WTC11 (cell line): ENCODE data around the gene PNPO.

Experiments used
- NFE2L1 ChIP-seq: sonication (generic); formaldehyde crosslinking; IDR thresholded peaks from 2 replicates; pipeline ENCODE4 v1.8.1; 2023; ENCODE audit warnings: missing genetic modification reagents
- NFYB ChIP-seq: sonication (generic); formaldehyde crosslinking; conservative IDR thresholded peaks from 2 replicates; pipeline ENCODE4 v1.8.0; 2022; ENCODE audit warnings: low read depth, missing genetic modification reagents
- TF ChIP-seq, protein P1 (sequence below): sonication (generic); formaldehyde crosslinking; IDR thresholded peaks from 2 replicates; pipeline ENCODE4 v1.8.0; 2022; ENCODE audit warnings: mild to moderate bottlenecking, missing genetic modification reagents
- TF ChIP-seq, protein P2 (sequence below): sonication (generic); formaldehyde crosslinking; IDR thresholded peaks from 2 replicates; pipeline ENCODE4 v1.8.1; 2022; ENCODE audit warnings: low read depth, mild to moderate bottlenecking, moderate library complexity, missing genetic modification reagents, borderline replicate concordance
- TF ChIP-seq, protein P3 (sequence below): fragments of 200-600 bp; IDR thresholded peaks from 2 replicates; pipeline ENCODE4 v1.8.0; 2022; ENCODE audit warnings: antibody characterized with exemption
- TF ChIP-seq, protein P4 (sequence below): sonication (generic); formaldehyde crosslinking; IDR thresholded peaks from 2 replicates; pipeline ENCODE4 v1.8.0; 2022; ENCODE audit warnings: mild to moderate bottlenecking, missing genetic modification reagents
- TF ChIP-seq, protein P5 (sequence below): sonication (generic); formaldehyde crosslinking; IDR thresholded peaks from 2 replicates; pipeline ENCODE4 v1.8.0; 2022; ENCODE audit warnings: missing genetic modification reagents

DNA sequence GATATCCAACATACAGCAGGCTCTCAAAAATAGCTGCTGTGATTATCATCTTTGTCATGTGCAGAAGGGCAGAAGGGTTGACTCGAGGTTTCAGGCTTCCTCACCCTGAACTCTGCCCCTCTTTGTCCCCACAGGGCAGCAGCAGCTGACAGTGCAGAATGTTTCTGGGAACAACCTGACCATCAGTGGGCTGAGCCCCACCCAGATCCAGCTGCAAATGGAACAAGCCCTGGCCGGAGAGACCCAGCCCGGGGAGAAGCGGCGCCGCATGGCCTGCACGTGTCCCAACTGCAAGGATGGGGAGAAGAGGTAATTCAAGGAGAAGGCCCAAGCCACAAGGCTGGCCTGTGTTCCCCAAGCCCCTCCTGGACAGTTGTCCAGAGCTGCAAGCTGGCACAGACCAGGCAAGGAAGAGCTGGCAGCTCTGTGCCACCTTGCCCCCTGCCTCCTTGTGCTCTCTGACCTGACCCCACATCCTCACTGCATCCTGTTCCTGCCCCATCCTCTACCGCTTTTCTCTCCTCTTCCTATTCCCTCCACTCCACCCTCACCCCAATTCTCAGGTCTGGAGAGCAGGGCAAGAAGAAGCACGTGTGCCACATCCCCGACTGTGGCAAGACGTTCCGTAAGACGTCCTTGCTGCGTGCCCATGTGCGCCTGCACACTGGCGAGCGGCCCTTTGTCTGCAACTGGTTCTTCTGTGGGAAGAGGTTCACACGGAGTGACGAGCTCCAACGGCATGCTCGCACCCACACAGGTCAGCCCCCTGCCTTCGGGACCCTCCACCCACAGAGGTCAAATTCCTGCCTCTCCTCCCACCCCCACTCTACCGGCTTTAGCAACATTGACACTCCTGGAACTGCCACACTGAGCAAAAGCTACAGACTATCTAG, 16.3 kb upstream of the PNPO start:
- TF ChIP-seq, protein P1, sequence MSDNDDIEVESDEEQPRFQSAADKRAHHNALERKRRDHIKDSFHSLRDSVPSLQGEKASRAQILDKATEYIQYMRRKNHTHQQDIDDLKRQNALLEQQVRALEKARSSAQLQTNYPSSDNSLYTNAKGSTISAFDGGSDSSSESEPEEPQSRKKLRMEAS: no peak
- TF ChIP-seq, protein P2, sequence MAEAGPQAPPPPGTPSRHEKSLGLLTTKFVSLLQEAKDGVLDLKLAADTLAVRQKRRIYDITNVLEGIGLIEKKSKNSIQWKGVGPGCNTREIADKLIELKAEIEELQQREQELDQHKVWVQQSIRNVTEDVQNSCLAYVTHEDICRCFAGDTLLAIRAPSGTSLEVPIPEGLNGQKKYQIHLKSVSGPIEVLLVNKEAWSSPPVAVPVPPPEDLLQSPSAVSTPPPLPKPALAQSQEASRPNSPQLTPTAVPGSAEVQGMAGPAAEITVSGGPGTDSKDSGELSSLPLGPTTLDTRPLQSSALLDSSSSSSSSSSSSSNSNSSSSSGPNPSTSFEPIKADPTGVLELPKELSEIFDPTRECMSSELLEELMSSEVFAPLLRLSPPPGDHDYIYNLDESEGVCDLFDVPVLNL (CRISPR knock-in tag): no peak
- TF ChIP-seq, protein P3, sequence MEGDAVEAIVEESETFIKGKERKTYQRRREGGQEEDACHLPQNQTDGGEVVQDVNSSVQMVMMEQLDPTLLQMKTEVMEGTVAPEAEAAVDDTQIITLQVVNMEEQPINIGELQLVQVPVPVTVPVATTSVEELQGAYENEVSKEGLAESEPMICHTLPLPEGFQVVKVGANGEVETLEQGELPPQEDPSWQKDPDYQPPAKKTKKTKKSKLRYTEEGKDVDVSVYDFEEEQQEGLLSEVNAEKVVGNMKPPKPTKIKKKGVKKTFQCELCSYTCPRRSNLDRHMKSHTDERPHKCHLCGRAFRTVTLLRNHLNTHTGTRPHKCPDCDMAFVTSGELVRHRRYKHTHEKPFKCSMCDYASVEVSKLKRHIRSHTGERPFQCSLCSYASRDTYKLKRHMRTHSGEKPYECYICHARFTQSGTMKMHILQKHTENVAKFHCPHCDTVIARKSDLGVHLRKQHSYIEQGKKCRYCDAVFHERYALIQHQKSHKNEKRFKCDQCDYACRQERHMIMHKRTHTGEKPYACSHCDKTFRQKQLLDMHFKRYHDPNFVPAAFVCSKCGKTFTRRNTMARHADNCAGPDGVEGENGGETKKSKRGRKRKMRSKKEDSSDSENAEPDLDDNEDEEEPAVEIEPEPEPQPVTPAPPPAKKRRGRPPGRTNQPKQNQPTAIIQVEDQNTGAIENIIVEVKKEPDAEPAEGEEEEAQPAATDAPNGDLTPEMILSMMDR: no peak
- TF ChIP-seq, protein P4, sequence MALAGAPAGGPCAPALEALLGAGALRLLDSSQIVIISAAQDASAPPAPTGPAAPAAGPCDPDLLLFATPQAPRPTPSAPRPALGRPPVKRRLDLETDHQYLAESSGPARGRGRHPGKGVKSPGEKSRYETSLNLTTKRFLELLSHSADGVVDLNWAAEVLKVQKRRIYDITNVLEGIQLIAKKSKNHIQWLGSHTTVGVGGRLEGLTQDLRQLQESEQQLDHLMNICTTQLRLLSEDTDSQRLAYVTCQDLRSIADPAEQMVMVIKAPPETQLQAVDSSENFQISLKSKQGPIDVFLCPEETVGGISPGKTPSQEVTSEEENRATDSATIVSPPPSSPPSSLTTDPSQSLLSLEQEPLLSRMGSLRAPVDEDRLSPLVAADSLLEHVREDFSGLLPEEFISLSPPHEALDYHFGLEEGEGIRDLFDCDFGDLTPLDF: no peak
- TF ChIP-seq, protein P5, sequence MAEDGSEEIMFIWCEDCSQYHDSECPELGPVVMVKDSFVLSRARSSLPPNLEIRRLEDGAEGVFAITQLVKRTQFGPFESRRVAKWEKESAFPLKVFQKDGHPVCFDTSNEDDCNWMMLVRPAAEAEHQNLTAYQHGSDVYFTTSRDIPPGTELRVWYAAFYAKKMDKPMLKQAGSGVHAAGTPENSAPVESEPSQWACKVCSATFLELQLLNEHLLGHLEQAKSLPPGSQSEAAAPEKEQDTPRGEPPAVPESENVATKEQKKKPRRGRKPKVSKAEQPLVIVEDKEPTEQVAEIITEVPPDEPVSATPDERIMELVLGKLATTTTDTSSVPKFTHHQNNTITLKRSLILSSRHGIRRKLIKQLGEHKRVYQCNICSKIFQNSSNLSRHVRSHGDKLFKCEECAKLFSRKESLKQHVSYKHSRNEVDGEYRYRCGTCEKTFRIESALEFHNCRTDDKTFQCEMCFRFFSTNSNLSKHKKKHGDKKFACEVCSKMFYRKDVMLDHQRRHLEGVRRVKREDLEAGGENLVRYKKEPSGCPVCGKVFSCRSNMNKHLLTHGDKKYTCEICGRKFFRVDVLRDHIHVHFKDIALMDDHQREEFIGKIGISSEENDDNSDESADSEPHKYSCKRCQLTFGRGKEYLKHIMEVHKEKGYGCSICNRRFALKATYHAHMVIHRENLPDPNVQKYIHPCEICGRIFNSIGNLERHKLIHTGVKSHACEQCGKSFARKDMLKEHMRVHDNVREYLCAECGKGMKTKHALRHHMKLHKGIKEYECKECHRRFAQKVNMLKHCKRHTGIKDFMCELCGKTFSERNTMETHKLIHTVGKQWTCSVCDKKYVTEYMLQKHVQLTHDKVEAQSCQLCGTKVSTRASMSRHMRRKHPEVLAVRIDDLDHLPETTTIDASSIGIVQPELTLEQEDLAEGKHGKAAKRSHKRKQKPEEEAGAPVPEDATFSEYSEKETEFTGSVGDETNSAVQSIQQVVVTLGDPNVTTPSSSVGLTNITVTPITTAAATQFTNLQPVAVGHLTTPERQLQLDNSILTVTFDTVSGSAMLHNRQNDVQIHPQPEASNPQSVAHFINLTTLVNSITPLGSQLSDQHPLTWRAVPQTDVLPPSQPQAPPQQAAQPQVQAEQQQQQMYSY (CRISPR knock-in tag): no peak
- TF ChIP-seq NFE2L1 (CRISPR knock-in tag) (no peak), NFYB (CRISPR knock-in tag) (no peak)
